H9 (cell line): ENCODE results near the gene AJAP1. TPM values are rescaled to one million over a fixed set of nuclear protein-coding genes. Genes with fewer than 3 reads are reported as not detected.

ENCODE experiments used
- DNase-seq: peaks from one replicate; pipeline ENCODE4 v3.0.0-alpha.2; 2017
- H2AFZ ChIP-seq: one replicate; pipeline ENCODE4 v1.6.1; 2013; ENCODE audit warnings: mild to moderate bottlenecking, low read length, control low read depth, moderate library complexity
- H2AK5ac ChIP-seq: 2 replicates; pipeline ENCODE4 v1.6.1; 2013; ENCODE audit warnings: low read length, control low read depth, mixed read lengths; ENCODE audit not compliant: insufficient read length
- H2BK120ac ChIP-seq: one replicate; pipeline ENCODE4 v1.6.1; 2013; ENCODE audit warnings: low read depth, mild to moderate bottlenecking, low read length, control low read depth, inconsistent platforms; ENCODE audit not compliant: poor library complexity, severe bottlenecking
- H2BK12ac ChIP-seq: 2 replicates; pipeline ENCODE4 v1.6.1; 2013; ENCODE audit warnings: low read length, control low read depth, mixed read lengths, low read depth; ENCODE audit not compliant: insufficient read length
- H2BK15ac ChIP-seq: 2 replicates; pipeline ENCODE4 v1.6.1; 2013; ENCODE audit warnings: low read depth, low read length, control low read depth
- H2BK20ac ChIP-seq: one replicate; pipeline ENCODE4 v1.6.1; 2013; ENCODE audit warnings: low read depth, mild to moderate bottlenecking, low read length, control low read depth, inconsistent platforms; ENCODE audit not compliant: poor library complexity, severe bottlenecking
- H2BK5ac ChIP-seq: 2 replicates; pipeline ENCODE4 v1.6.1; 2013; ENCODE audit warnings: low read length, control low read depth, mixed read lengths; ENCODE audit not compliant: insufficient read length
- H3K14ac ChIP-seq: 2 replicates; pipeline ENCODE4 v1.6.1; 2013; ENCODE audit warnings: low read length, control low read depth; ENCODE audit not compliant: insufficient read depth
- H3K18ac ChIP-seq: 2 replicates; pipeline ENCODE4 v1.6.1; 2013; ENCODE audit warnings: low read depth, mild to moderate bottlenecking, mixed read lengths, low read length, control low read depth; ENCODE audit not compliant: insufficient read length
- H3K23ac ChIP-seq: 2 replicates; pipeline ENCODE4 v1.6.1; 2013; ENCODE audit warnings: low read length, control low read depth, mixed read lengths, low read depth; ENCODE audit not compliant: insufficient read length
- H3K23me2 ChIP-seq: 2 replicates; pipeline ENCODE4 v1.6.1; 2013; ENCODE audit warnings: low read depth, mild to moderate bottlenecking, mixed read lengths, low read length, control low read depth; ENCODE audit not compliant: insufficient read length, poor library complexity, severe bottlenecking
- H3K27ac ChIP-seq: 2 replicates; pipeline ENCODE4 v1.5.1; 2013; ENCODE audit warnings: low read length, control low read depth, mixed read lengths, low read depth; ENCODE audit not compliant: insufficient read length
- H3K27me3 ChIP-seq: 2 replicates; pipeline ENCODE4 v1.6.1; 2013; ENCODE audit warnings: low read length, control low read depth, inconsistent platforms; ENCODE audit not compliant: insufficient read depth
- H3K4ac ChIP-seq: 2 replicates; pipeline ENCODE4 v1.6.1; 2013; ENCODE audit warnings: low read depth, mild to moderate bottlenecking, control low read depth, inconsistent platforms, low read length, moderate library complexity
- H3K4me1 ChIP-seq: 2 replicates; pipeline ENCODE4 v1.6.1; 2013; ENCODE audit warnings: low read length, control low read depth, inconsistent platforms; ENCODE audit not compliant: insufficient read depth
- H3K4me2 ChIP-seq: 2 replicates; pipeline ENCODE4 v1.6.1; 2013; ENCODE audit warnings: low read length, control low read depth, mixed read lengths; ENCODE audit not compliant: insufficient read length, insufficient read depth
- H3K56ac ChIP-seq: 2 replicates; pipeline ENCODE4 v1.6.1; 2013; ENCODE audit warnings: low read depth, mild to moderate bottlenecking, mixed read lengths, low read length, control low read depth; ENCODE audit not compliant: insufficient read length
- H3K79me1 ChIP-seq: 2 replicates; pipeline ENCODE4 v1.6.1; 2013; ENCODE audit warnings: low read depth, mild to moderate bottlenecking, moderate library complexity, low read length, control low read depth, inconsistent platforms; ENCODE audit not compliant: insufficient read depth, poor library complexity, severe bottlenecking
- H3K79me2 ChIP-seq: 2 replicates; pipeline ENCODE4 v1.6.1; 2013; ENCODE audit warnings: low read length, control low read depth, inconsistent platforms; ENCODE audit not compliant: insufficient read depth
- H3K9ac ChIP-seq: 2 replicates; pipeline ENCODE4 v1.6.1; 2013; ENCODE audit warnings: low read length, control low read depth, mixed read lengths; ENCODE audit not compliant: insufficient read length; ENCODE audit errors: extremely low read depth
- H3K9me3 ChIP-seq: one replicate; pipeline ENCODE4 v1.6.1; 2013; ENCODE audit warnings: low read depth, low read length, inconsistent platforms; ENCODE audit not compliant: control insufficient read depth
- H3T11ph ChIP-seq: one replicate; pipeline ENCODE4 v1.6.1; 2013; ENCODE audit warnings: mild to moderate bottlenecking, low read length, control low read depth, inconsistent platforms
- H4K20me1 ChIP-seq: one replicate; pipeline ENCODE4 v1.6.1; 2013; ENCODE audit not compliant: control insufficient read depth, insufficient read length, insufficient read depth
- H4K5ac ChIP-seq: 2 replicates; pipeline ENCODE4 v1.6.1; 2013; ENCODE audit warnings: low read depth, mild to moderate bottlenecking, mixed read lengths, low read length, control low read depth; ENCODE audit not compliant: insufficient read length
- H4K8ac ChIP-seq: replicated peaks from 2 replicates; pipeline ENCODE4 v1.6.1; 2013; ENCODE audit warnings: low read length, control low read depth, mixed read lengths, low read depth; ENCODE audit not compliant: insufficient read length
- H4K91ac ChIP-seq: 2 replicates; pipeline ENCODE4 v1.6.1; 2013; ENCODE audit warnings: low read depth, mild to moderate bottlenecking, moderate library complexity, mixed read lengths, low read length, control low read depth; ENCODE audit not compliant: insufficient read length
- H3K27ac Mint-ChIP-seq, 3 experiments: 2 replicates in 2 of 3; 3 replicates in 1 of 3; pipeline ENCODE4 v1.8.0; 2020 to 2021; ENCODE audit warnings: mixed read lengths in 3 of 3, mild to moderate bottlenecking in 1 of 3, moderate library complexity in 1 of 3
- H3K27me3 Mint-ChIP-seq: 2 replicates; pipeline ENCODE4 v1.8.0; 2021; ENCODE audit warnings: low read depth, mild to moderate bottlenecking, moderate library complexity, mixed read lengths
- H3K36me3 Mint-ChIP-seq, 3 experiments: 2 replicates in 2 of 3; 3 replicates in 1 of 3; pipeline ENCODE4 v1.8.0; 2020 to 2021; ENCODE audit warnings: low read depth in 3 of 3, mixed read lengths in 3 of 3; ENCODE audit not compliant: insufficient read depth in 1 of 3
- H3K4me1 Mint-ChIP-seq, 2 experiments: 2 replicates each; pipeline ENCODE4 v1.8.0; 2020; ENCODE audit warnings: mixed read lengths in 2 of 2
- H3K4me3 Mint-ChIP-seq, 2 experiments: 2 replicates in 1 of 2; 3 replicates in 1 of 2; pipeline ENCODE4 v1.8.0; 2020 to 2021; ENCODE audit warnings: mild to moderate bottlenecking in 2 of 2, mixed read lengths in 2 of 2, moderate library complexity in 1 of 2
- H3K9me3 Mint-ChIP-seq, 2 experiments: 2 replicates in 1 of 2; 3 replicates in 1 of 2; pipeline ENCODE4 v1.8.0; 2020; ENCODE audit warnings: mild to moderate bottlenecking in 2 of 2, mixed read lengths in 2 of 2, moderate library complexity in 1 of 2
- WGBS: extraction: QIAGEN DNeasy Blood & Tissue Kit; methylation state at CpG from one replicate; pipeline ENCODE4 v1.1.7; 2013; ENCODE audit warnings: missing lambda C conversion rate, low lambda C conversion rate, mixed read lengths; ENCODE audit not compliant: insufficient read length; ENCODE audit errors: extremely low coverage; 5-methylcytosine and 5-hydroxymethylcytosine counted together
- total RNA-seq: library from RNA; stranded (reverse); gene quantifications from 2 replicates; pipeline ENCODE4 v1.2.1, GENCODE V29; 2021
- TF ChIP-seq, protein P1 (sequence below): fragments of 200-600 bp; sonication (generic); conservative IDR thresholded peaks from 3 replicates; pipeline ENCODE4 v1.8.0; 2021; ENCODE audit warnings: antibody characterized with exemption, mild to moderate bottlenecking

The AJAP1 gene
- total RNA-seq, 1 experiment from 2014 or later = 8.6 TPM

DNA sequence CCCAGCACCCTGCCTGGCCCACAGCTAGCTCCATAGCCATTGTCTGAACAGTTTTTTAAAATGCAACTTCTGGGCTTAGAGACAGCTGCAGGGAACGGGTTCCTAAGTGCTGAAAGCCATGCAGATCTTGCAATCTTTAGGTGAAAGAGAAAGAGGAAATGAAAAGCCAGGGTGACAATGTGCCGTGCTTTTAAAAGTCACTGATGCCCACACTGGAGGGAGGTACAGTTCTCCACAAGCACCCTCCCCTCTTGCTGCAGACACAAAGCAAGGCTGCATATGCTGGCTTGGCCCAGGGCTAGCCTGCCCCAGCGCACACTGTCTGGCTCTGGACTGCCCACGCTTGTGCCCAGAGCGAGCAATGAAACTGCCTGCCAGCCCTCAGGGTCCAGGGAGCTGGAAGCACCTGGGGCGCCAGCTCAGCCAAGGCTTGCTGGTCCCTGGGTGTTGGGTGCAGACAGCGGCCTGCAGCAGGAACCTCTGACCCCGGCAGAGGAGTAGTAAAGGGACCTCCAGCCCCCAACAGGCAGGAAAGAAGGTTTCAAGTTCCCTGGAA lies 70.4 kb downstream of the AJAP1 start:
- WGBS = no CpG with 5 or more reads among the region's 8 CpGs
- no peak overlapping the region for H3K9ac ChIP-seq
- no peak overlapping the region for H2BK5ac ChIP-seq
- no peak overlapping the region for H3K4me2 ChIP-seq
- TF ChIP-seq, protein P1, sequence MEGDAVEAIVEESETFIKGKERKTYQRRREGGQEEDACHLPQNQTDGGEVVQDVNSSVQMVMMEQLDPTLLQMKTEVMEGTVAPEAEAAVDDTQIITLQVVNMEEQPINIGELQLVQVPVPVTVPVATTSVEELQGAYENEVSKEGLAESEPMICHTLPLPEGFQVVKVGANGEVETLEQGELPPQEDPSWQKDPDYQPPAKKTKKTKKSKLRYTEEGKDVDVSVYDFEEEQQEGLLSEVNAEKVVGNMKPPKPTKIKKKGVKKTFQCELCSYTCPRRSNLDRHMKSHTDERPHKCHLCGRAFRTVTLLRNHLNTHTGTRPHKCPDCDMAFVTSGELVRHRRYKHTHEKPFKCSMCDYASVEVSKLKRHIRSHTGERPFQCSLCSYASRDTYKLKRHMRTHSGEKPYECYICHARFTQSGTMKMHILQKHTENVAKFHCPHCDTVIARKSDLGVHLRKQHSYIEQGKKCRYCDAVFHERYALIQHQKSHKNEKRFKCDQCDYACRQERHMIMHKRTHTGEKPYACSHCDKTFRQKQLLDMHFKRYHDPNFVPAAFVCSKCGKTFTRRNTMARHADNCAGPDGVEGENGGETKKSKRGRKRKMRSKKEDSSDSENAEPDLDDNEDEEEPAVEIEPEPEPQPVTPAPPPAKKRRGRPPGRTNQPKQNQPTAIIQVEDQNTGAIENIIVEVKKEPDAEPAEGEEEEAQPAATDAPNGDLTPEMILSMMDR = no peak
- Mint-ChIP-seq H3K27me3 (peaks cover 15% of the 10 kb centered on the region), H3K4me3 (no peak overlapping the region), H3K27ac (no peak overlapping the region), H3K36me3 (peaks cover 0 to 6% (median 0%) of the 10 kb centered on the region in 3 experiments; a peak in 4 of 7 replicates), H3K9me3 (0 out of 5 replicates have a peak, but pooled peaks cover 0 to 3% of the 10 kb centered on the region in 2 experiments), H3K4me1 (peaks cover 7% of the 10 kb centered on the region in 2 experiments; a peak in 3 of 4 replicates)
- H4K20me1 ChIP-seq = no peaks in the 10 kb centered on the region
- H2AFZ ChIP-seq = no peak overlapping the region
- no peak overlapping the region for H2AK5ac ChIP-seq
- no peak overlapping the region for H3K4ac ChIP-seq
- no peak overlapping the region for H2BK15ac ChIP-seq
- no peaks in the 10 kb centered on the region for H3K9me3 ChIP-seq
- H3T11ph ChIP-seq = no peak overlapping the region
- H3K4me1 ChIP-seq = no peaks in the 10 kb centered on the region
- no peak overlapping the region for H3K18ac ChIP-seq
- H3K27ac ChIP-seq = no peak overlapping the region
- H4K91ac ChIP-seq = no peak overlapping the region
- H3K79me2 ChIP-seq = no peaks in the 10 kb centered on the region
- no peak overlapping the region for H3K14ac ChIP-seq
- H3K23me2 ChIP-seq = no peaks in the 10 kb centered on the region
- H3K27me3 ChIP-seq = no peaks in the 10 kb centered on the region
- no peak overlapping the region for H3K56ac ChIP-seq
- no peak overlapping the region for H4K8ac ChIP-seq
- H2BK12ac ChIP-seq = no peak overlapping the region
- H2BK120ac ChIP-seq = no peak overlapping the region
- no peak overlapping the region for H2BK20ac ChIP-seq
- H3K79me1 ChIP-seq = no peaks in the 10 kb centered on the region
- no peak overlapping the region for H3K23ac ChIP-seq
- DNase-seq = no peak
- H4K5ac ChIP-seq = no peak overlapping the region
